Left ventricle myocardium inferior (tissue), 1 donor: Measurements from ENCODE around the gene WDHD1. TPM values are rescaled to one million over a fixed set of nuclear protein-coding genes. Genes with fewer than 3 reads are reported as not detected.

ENCODE experiments used
- DNase-seq: peaks from one replicate; pipeline ENCODE4 v3.0.0-alpha.2; 2020
- H3K27ac ChIP-seq: fragments of 200-600 bp; replicated peaks from 2 replicates; pipeline ENCODE4 v1.8.0; 2021
- H3K27me3 ChIP-seq: fragments of 200-600 bp; 2 replicates; pipeline ENCODE4 v1.8.0; 2021; ENCODE audit warnings: low read depth
- H3K36me3 ChIP-seq: fragments of 200-600 bp; 2 replicates; pipeline ENCODE4 v1.8.0; 2021
- H3K4me1 ChIP-seq: fragments of 200-600 bp; 2 replicates; pipeline ENCODE4 v1.8.0; 2021
- H3K4me3 ChIP-seq: fragments of 200-600 bp; 2 replicates; pipeline ENCODE4 v1.8.0; 2021; ENCODE audit warnings: mild to moderate bottlenecking, moderate library complexity
- H3K9me3 ChIP-seq: fragments of 200-600 bp; replicated peaks from 2 replicates; pipeline ENCODE4 v1.8.0; 2021
- intact Hi-C: fragments of 100-400 bp; cut with micrococcal nuclease; formaldehyde crosslinking; loops from one replicate; pipeline ENCODE4 v1.11.0; 2022
- long read RNA-seq: library from polyadenylated mRNA; unstranded; transcript quantifications from one replicate; pipeline ENCODE4 v2.0.0, GENCODE V29; 2021
- total RNA-seq: library from RNA; stranded (reverse); fragmentation: NEBNext Ultra II Directional; extraction: Animal tissue kit (Norgen Biotek cat#: 25700); gene quantifications from one replicate; pipeline ENCODE4 v1.2.1, GENCODE V29; 2021
- TF ChIP-seq, protein P1 (sequence below): fragments of 200-600 bp; IDR thresholded peaks from 2 replicates; pipeline ENCODE4 v1.8.0; 2021; ENCODE audit warnings: antibody characterized with exemption, mild to moderate bottlenecking, borderline replicate concordance
- donor health status: DM: no; HTN: yes; CAD: no; lungs with severe emphysema.

Gene WDHD1, protein sequence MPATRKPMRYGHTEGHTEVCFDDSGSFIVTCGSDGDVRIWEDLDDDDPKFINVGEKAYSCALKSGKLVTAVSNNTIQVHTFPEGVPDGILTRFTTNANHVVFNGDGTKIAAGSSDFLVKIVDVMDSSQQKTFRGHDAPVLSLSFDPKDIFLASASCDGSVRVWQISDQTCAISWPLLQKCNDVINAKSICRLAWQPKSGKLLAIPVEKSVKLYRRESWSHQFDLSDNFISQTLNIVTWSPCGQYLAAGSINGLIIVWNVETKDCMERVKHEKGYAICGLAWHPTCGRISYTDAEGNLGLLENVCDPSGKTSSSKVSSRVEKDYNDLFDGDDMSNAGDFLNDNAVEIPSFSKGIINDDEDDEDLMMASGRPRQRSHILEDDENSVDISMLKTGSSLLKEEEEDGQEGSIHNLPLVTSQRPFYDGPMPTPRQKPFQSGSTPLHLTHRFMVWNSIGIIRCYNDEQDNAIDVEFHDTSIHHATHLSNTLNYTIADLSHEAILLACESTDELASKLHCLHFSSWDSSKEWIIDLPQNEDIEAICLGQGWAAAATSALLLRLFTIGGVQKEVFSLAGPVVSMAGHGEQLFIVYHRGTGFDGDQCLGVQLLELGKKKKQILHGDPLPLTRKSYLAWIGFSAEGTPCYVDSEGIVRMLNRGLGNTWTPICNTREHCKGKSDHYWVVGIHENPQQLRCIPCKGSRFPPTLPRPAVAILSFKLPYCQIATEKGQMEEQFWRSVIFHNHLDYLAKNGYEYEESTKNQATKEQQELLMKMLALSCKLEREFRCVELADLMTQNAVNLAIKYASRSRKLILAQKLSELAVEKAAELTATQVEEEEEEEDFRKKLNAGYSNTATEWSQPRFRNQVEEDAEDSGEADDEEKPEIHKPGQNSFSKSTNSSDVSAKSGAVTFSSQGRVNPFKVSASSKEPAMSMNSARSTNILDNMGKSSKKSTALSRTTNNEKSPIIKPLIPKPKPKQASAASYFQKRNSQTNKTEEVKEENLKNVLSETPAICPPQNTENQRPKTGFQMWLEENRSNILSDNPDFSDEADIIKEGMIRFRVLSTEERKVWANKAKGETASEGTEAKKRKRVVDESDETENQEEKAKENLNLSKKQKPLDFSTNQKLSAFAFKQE
- total RNA-seq: 1.3 TPM
- long read RNA-seq: 0 reads

DNA sequence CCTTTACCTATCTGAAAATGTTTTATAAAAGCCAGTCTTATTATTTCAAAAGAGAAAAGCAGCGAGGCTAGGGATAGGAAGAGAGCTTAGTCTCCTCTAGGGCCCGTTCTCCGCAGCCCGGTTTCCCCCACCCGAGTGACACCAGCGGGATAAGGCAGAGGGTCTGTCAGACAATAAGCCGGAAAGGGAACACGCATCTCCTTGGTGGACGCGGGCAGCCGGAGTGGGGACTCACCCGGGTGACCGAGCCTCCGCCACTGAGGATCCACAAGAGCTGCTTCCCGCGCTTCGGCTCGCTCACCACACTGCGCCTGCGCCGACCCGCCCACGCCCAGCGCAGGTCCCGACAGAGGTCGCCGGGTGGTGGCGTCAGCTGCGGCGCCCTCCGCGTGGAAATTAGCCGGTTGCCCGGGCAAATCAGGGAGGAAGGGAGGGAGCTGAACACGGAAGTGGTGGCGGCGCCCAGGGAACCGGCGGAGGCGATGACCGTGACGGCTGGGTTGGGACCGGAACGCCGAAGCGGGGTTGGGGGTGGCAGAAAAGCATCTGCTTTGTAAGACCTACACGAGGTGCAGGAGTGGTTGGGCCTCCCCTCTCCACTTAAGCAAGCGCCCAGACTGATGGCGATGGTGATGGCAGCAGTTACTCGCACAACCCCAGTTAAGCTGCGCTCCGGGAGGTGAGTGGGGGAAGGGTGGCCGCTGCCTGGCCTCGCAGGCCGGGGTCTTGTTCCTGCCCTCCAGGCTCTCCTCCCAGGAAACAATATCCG lies at the start of gene WDHD1, which contains the start of gene SOCS4:
Gene WDHD1 (minus strand): TSS at position 307 of the 769 bp plus-strand sequence. CDS start 312 bp downstream, outside the sequence.
Gene SOCS4 (plus strand): TSS at position 444 of the 769 bp plus-strand sequence. CDS start 15,806 bp downstream, outside the sequence.
- Histone ChIP-seq H3K36me3 (no peaks in the 10 kb centered on the region), H3K27ac (peak within 1 kb of the TSS; percentile 90), H3K4me3 (peak within 1 kb of the TSS; percentile 82), H3K27me3 (no peaks in the 10 kb centered on the region), H3K9me3 (no peaks in the 10 kb centered on the region), H3K4me1 (peaks cover 59% of the 10 kb centered on the region)
- TF ChIP-seq, protein P1, sequence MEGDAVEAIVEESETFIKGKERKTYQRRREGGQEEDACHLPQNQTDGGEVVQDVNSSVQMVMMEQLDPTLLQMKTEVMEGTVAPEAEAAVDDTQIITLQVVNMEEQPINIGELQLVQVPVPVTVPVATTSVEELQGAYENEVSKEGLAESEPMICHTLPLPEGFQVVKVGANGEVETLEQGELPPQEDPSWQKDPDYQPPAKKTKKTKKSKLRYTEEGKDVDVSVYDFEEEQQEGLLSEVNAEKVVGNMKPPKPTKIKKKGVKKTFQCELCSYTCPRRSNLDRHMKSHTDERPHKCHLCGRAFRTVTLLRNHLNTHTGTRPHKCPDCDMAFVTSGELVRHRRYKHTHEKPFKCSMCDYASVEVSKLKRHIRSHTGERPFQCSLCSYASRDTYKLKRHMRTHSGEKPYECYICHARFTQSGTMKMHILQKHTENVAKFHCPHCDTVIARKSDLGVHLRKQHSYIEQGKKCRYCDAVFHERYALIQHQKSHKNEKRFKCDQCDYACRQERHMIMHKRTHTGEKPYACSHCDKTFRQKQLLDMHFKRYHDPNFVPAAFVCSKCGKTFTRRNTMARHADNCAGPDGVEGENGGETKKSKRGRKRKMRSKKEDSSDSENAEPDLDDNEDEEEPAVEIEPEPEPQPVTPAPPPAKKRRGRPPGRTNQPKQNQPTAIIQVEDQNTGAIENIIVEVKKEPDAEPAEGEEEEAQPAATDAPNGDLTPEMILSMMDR: peak; percentile 33
- DNase-seq: peak; percentile 95
- intact Hi-C loops: no loop called here

DNA sequence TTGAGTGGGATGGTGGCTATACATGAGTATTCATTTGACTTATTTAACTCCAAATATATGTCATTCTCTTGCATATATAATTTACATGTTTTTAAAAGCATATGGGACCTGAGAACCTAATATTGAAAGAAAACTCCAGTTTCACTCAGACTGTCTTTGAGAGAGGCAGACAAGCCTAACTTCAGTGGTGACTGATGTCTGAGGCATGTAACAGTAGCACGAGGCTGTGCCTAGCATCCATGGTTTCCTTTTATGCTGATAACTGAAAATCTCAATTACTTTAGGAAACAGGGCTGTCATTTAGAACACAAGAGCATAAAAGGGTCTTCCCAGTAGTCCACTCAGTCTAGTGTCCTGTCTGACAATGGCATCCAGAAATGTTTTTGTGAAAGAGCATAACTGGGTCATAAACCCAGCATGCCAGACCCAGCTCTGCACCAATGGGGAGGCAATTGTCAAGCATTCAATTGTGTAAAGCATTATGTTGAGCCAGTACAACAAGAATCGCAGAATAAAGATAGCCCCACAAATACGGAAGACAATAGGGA lies 48.8 kb upstream of the WDHD1 start:
- H3K27me3 ChIP-seq: no peaks in the 10 kb centered on the region
- no peak overlapping the region for H3K4me3 ChIP-seq
- no peak overlapping the region for H3K27ac ChIP-seq
- TF ChIP-seq, protein P1: no peak
- H3K36me3 ChIP-seq: no peaks in the 10 kb centered on the region
- peaks cover 51% of the 10 kb centered on the region for H3K4me1 ChIP-seq
- no peaks in the 10 kb centered on the region for H3K9me3 ChIP-seq
- no peak for DNase-seq
- intact Hi-C loops: no loop called here

DNA sequence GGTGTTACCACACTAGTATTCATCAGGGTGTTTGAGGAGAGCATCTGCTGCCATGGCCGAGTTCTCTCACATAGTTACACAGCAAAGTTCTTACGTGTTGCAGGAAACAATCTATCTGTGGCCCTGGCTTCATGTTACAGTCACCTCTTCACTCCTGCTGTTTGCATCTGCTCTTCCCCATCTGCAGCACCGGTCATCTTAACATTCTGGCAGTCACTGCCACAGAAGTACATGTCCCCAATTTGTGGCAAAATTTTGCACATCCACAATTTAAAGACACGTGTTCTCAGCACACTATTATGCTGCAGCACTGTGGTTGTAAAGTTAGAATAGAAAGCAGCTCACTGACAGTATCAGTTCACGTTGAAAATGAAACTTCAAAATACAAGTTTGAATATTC lies 47.8 kb upstream of the WDHD1 start:
- Histone ChIP-seq H3K9me3 (no peaks in the 10 kb centered on the region), H3K27me3 (no peaks in the 10 kb centered on the region), H3K4me1 (peaks cover 60% of the 10 kb centered on the region), H3K4me3 (no peak overlapping the region), H3K36me3 (peaks cover 2% of the 10 kb centered on the region), H3K27ac (peak overlapping the region; percentile 86)
- intact Hi-C loops: no loop called here
- DNase-seq: no peak
- TF ChIP-seq, protein P1: no peak

DNA sequence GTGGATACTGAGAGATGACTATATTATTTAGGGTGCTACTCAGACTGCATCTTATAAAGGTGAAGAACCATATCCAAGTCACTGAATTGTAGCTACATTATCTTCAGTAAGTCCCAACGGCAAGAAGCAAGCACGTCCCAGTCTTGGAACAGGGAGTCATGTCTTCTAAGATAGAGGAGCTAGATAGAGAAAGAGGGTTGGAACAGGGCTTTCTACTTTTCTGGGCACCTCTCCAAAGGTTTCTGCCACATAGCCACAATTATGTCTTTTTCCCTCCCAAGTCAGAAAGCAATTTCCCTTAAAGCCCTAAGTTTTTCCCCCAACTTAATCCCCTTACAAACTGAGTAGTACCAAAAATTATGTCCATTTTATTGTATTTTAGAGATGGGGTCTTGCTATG lies 47.0 kb upstream of the WDHD1 start:
- peaks cover 6% of the 10 kb centered on the region for H3K36me3 ChIP-seq
- H3K4me3 ChIP-seq: no peak overlapping the region
- H3K9me3 ChIP-seq: no peaks in the 10 kb centered on the region
- peak overlapping the region; percentile 86 for H3K27ac ChIP-seq
- TF ChIP-seq, protein P1: no peak
- no peak for DNase-seq
- H3K4me1 ChIP-seq: peaks cover 64% of the 10 kb centered on the region
- H3K27me3 ChIP-seq: no peaks in the 10 kb centered on the region
- intact Hi-C loops: no loop called here
